Eye (tissue), 1 donor: Measurements from ENCODE around the gene RBBP5.

Experiments used
- DNase-seq: peaks from one replicate; pipeline ENCODE4 v3.0.0-alpha.2; 2015

Gene RBBP5

GRCh38 chr1:205129447-205130029 is 7.8 kb upstream of the RBBP5 start:
- DNase-seq, result no peak

GRCh38 chr1:205128050-205128449 is 6.3 kb upstream of the RBBP5 start:
- DNase-seq, result no peak

- no peak for DNase-seq
Measured at GRCh38 chr1:205127646-205128045, 5.9 kb upstream of the RBBP5 start.

DNA sequence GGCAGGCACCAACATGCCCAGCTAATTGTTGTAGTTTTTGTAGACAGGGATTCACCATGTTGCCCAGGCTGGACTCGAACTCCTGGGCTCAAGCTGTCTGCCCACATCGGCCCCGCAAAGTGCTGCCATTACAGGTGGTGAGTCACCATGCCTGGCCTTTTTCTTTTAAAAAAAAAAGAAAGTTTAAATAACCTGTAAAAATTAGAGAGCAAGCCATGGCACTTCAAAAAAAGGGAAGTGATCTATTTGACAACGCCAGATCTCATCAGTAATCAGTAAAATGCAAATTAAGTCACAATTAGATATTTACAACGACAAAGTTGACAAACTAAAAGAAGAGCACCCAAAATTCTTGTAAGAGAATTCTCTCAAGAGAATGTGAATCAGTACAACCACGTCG is 2.9 kb upstream of the RBBP5 start:
- DNase-seq, result no peak

- DNase-seq, result no peak
Measured at GRCh38 chr1:205122489-205122882, 708 bp upstream of the RBBP5 start.

DNA sequence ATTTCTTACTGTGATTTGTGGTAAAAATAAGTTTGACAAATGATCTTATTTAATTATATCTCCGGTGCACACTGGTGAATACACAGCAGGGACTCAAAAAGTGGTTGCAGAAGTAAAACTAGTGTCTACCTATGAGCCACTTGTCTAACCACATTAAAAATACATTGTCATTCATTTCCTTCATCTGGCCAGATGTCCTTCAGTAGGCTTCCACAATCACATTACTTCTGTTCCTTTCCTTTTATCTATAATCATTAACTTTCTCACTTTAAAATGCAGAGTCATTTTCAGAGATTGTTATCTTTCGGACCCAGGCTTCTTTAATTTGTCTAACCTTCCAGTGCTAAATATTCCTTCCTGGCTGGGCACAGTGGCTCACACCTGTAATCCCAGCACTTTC is 3.0 kb downstream of the RBBP5 start:
- DNase-seq, result no peak

- DNase-seq, result no peak
Measured at GRCh38 chr1:205111354-205111753, 10.4 kb downstream of the RBBP5 start.

- DNase-seq, result no peak
Measured at GRCh38 chr1:205109711-205110110, 12.1 kb downstream of the RBBP5 start.

GRCh38 chr1:205109269-205109668 is 12.5 kb downstream of the RBBP5 start:
- DNase-seq, result no peak

DNA sequence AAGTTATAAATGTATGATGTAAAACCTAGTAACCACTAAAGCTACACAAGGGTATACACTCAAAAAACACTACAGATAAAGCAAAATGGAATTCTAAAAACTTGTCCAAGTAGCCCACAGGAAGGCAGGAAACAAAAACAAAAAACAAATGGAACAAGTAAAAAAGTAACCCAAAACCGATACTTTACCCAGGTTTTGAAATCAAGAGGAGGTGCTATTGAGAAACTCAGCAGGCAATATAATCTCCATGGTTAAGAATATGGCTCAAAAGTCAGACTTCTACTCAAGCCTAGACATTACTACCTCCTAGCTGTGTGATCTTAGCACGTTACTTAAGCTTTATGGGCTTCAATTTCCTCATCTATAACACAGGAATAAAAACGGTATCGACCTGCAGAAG is 13.3 kb downstream of the RBBP5 start:
- no peak for DNase-seq

DNA sequence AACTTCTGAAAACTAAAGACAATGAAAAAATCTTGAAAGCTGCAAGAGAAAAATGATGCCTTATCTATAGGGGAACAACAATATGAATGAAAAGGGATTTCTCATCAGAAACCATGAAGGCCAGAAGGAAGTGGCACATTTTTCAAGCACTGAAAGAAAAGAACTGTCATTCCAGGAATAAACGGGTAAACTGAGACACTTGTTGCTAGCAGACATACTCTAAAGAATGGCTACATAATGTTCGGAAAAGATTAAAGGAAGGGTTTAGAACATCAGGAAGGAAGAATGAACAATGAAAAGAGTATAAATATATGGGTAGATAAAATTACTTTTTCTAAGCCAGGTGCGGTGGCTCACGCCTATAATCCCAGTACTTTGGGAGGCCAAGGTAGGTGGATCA is 14.5 kb downstream of the RBBP5 start:
- no peak for DNase-seq

- no peak for DNase-seq
Measured at GRCh38 chr1:205102404-205102803, 19.4 kb downstream of the RBBP5 start.

DNA sequence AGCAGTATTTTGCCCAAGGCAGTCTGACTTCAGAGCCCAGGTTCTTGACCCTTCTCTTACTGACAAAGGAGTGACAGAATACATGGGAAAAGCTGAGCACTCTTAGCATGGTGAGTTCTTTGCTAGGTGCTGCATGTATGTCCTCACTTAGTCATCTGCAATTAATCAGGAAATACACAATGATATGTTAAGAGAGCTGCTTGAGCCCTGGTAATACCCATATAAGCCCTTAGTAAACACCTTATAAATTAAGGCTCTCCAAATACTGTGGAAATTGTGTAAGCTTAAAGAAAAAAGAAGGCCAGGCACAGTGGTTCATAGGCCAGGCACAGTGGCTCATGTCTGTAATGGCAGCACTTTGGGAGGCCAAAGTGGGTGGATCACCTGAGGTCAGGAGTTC is 23.5 kb downstream of the RBBP5 start:
- DNase-seq, result no peak

DNA sequence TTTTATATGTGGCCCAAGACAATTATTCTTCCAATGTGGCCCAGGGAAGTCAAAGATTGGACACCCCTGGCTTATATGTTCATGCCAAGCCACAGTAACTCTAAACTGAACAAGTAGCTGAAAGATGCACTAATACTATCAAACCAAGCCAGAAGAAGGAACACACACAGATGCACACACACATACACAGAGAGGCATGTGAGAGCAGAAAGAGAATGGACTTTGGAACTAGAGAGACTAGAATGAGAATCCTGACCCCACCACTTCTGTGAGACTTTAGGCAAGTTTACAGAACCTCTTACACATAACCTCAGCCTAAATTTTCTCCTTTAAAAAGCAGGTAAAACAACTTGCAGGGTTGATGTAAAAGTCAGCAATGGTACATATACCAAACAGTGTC is 26.4 kb downstream of the RBBP5 start:
- DNase-seq, result no peak

GRCh38 chr1:205091043-205091740 is 30.6 kb downstream of the RBBP5 start:
- no peak for DNase-seq

GRCh38 chr1:205088341-205088740 is 33.4 kb downstream of the RBBP5 start:
- no peak for DNase-seq

DNA sequence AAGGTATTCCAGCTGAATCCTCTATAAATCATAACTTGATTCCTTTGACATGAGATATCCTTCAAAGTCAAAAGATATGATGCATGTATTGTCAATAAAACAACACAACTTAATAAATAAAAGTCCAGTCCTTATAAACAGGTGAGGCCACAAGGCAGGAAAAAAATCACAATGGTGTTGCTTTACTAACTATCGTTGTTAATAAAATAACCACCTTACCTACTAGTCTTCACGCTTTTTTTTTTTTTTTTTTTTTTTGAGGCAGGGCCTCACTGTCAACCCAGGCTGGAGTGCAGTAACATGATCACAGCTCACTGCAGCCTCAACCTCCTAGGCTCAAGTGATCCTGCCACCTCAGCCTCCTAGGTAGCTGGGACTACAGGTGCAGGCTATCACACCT is 37.4 kb downstream of the RBBP5 start, which contains the start of gene TMEM81:
Gene TMEM81, minus strand, starts transcription at position 101 of the 400 bp plus-strand sequence. CDS start 140 bp downstream, outside the sequence.
- DNase-seq, result no peak

- peak; percentile 2 for DNase-seq
Measured at GRCh38 chr1:205082431-205082830, 39.3 kb downstream of the RBBP5 start.

DNA sequence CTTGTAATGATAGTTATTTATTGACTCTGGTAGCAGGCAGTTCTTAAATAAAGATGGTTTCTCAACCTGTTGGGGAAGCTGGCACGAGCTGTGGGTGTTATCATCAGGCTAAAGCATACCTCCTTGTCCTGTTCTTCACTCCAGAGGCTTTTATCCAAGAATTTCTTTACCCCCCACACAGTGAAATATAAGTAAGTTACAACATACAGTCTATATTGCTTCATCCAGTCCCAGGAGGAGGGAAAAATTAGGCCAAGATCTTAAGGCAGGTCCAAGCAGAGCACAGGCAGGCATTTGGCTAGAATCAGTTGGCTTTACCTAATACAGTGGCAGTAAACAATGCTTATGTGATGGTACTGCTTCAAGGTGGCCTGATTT is 43.9 kb downstream of the RBBP5 start:
- peak; percentile 0 for DNase-seq

GRCh38 chr1:205077158-205077933 is 44.4 kb downstream of the RBBP5 start:
- DNase-seq, result peak; percentile 1

DNA sequence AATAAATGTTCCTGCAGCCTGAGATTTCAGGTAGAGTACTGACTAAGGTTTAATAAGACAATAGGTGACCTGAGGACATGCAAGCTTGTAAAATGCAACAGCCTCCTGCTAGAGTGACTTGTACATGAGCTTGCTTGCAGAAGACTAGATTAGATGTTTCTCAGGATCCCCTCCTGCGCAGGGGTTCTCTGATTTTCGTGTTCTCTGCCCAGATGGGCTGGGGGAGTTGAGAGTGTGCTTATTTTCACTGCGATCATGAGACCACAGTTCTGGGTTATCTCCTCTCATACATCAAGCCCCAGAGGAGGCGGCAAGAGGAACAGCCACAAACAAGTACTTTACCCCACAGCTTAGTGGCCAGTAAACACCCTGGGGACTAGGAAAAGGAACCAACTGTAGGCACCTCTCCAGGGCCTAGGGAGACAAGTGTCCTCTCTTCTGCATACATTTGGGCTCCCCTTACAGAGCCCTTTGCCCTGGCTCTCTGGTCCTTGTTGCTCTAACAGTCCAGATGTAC is 45.5 kb downstream of the RBBP5 start:
- DNase-seq, result peak; percentile 0

- DNase-seq, result no peak
Measured at GRCh38 chr1:205075642-205076155, 46.1 kb downstream of the RBBP5 start.

DNA sequence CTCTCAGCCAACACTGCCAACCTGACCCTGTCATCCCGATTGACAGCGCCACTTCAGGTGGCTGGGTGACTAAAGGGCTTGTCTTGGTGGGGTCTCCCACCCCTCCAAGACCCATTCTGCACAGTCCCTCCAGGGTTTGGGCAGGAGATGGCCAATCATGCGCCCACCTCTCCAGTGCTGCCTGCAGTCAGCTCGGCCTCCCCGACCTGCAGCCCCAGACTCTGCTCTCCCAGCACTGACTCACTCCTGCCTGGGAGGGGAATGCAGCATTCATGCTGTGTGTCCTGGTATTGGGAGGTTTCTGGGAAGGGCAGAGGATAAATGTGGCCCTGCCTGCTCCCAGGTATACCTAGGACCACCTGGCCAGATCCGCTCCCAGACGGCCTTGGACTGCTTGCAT is 47.3 kb downstream of the RBBP5 start:
- no peak for DNase-seq

DNA sequence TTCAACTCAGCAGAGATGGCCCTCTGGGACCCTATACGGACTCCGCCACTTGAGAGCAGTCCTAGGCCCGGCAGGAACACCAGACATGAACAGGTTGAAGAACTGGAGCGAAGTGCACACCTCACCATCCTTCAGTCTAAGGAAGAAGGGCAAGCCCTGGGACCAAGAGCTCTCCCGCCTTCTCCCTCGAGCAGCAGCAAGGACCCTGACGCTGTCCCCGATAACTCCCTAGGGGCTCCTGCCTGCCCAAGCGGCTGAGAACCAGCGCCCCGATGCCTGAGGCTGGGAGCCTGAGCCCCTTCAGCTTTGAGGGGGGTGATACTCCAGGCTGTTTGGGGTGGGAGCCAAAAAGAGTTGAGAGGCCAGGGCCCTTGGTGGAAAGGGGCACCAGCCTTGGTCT is 47.7 kb downstream of the RBBP5 start:
- DNase-seq, result no peak
